ENCODE measurements around the gene BCLAF1.
A peak's percentile ranks its signal among the peaks of the same experiment; 100 is the strongest.

Gene BCLAF1

GRCh38 chr6:136319732-136320131 lies 30.1 kb upstream of the BCLAF1 start:
- H3K27ac ChIP-seq = no peak overlapping the region
- TF ChIP-seq CTCF (IDR thresholded peaks at IDR 0.05) = no peak
- no peak for TF ChIP-seq ZFX (IDR thresholded peaks at IDR 0.05; ENCODE audit: borderline replicate concordance)

- TF ChIP-seq CTCF (IDR thresholded peaks at IDR 0.05) (no peak), ZFX (IDR thresholded peaks at IDR 0.05; ENCODE audit: borderline replicate concordance) (no peak)
- no peak overlapping the region for H3K27ac ChIP-seq
Measured at GRCh38 chr6:136318676-136319075, 29.0 kb upstream of the BCLAF1 start.

- TF ChIP-seq ZFX (IDR thresholded peaks at IDR 0.05; ENCODE audit: borderline replicate concordance) (no peak), CTCF (IDR thresholded peaks at IDR 0.05) (no peak)
- H3K27ac ChIP-seq = no peak overlapping the region
Measured at GRCh38 chr6:136317971-136318370, 28.3 kb upstream of the BCLAF1 start.

GRCh38 chr6:136317021-136317694 lies 27.5 kb upstream of the BCLAF1 start:
- H3K27ac ChIP-seq = no peak overlapping the region

GRCh38 chr6:136315594-136315993 lies 25.9 kb upstream of the BCLAF1 start:
- H3K27ac ChIP-seq = no peak overlapping the region
- TF ChIP-seq ZFX (IDR thresholded peaks at IDR 0.05; ENCODE audit: borderline replicate concordance) (no peak), CTCF (IDR thresholded peaks at IDR 0.05) (no peak)

More at GRCh38 chr6:136317021-136317694, 27.5 kb upstream of the BCLAF1 start:
- TF ChIP-seq ZFX (IDR thresholded peaks at IDR 0.05; ENCODE audit: borderline replicate concordance) = no peak
- TF ChIP-seq CTCF (IDR thresholded peaks at IDR 0.05) = peak; percentile 93

- TF ChIP-seq CTCF (IDR thresholded peaks at IDR 0.05) = no peak
- TF ChIP-seq ZFX (IDR thresholded peaks at IDR 0.05; ENCODE audit: borderline replicate concordance) = no peak
Measured at GRCh38 chr6:136312975-136313374, 23.3 kb upstream of the BCLAF1 start.

GRCh38 chr6:136309729-136310311 lies 20.2 kb upstream of the BCLAF1 start:
- TF ChIP-seq CTCF (IDR thresholded peaks at IDR 0.05) = no peak
- no peak overlapping the region for H3K27ac ChIP-seq

More at GRCh38 chr6:136312975-136313374, 23.3 kb upstream of the BCLAF1 start:
- H3K27ac ChIP-seq = no peak overlapping the region

Measured in 22Rv1 (cell line).